Measurements from ENCODE around the gene GRM1.

- TF ChIP-seq POLR2A (IDR thresholded peaks at IDR 0.05; ENCODE audit: low read depth, low read length) (no peak), CTCF (IDR thresholded peaks at IDR 0.05; ENCODE audit: extremely low read depth in 1 of 2, insufficient read depth in 1 of 2, low read depth in 1 of 2, low read length in 2 of 2) (no peak), POLR2AphosphoS5 (IDR thresholded peaks at IDR 0.05; ENCODE audit: insufficient read depth, low read depth, low read length) (no peak), EZH2 (IDR thresholded peaks at IDR 0.05; ENCODE audit: borderline replicate concordance, low read depth, low read length, severe bottlenecking) (no peak), GATA2 (IDR thresholded peaks at IDR 0.05; ENCODE audit: insufficient read depth, insufficient read length, low read depth, low read length) (no peak)
These were observed 224.8 kb downstream of the GRM1 start for GRCh38 chr6:146253691-146254090.

Measured in endothelial cell of umbilical vein (primary cell).